Stimulated activated memory B cell treated with anti-CD40 and anti-IgM and Interleukin-4, amounts not matched to agents 10 μg/mL and 1 μg/mL and 100 μg/mL, for 72 hours (primary cell): ENCODE measurements around the gene COA5.
"Not testable (repeated sequence)": the region's sequence is repeated elsewhere in the genome, so short reads cannot be mapped to it uniquely, and the experiment has no call there.

ENCODE experiments used
- ATAC-seq: fragments of 150-1000 bp; cut with Tn5 transposase; 2 replicates; pipeline ENCODE4 v1.10.0; 2021
- H3K27ac Mint-ChIP-seq: one replicate; pipeline ENCODE4 v1.8.0; 2022; ENCODE audit warnings: mild to moderate bottlenecking, mixed read lengths
- H3K27me3 Mint-ChIP-seq: one replicate; pipeline ENCODE4 v1.8.0; 2022; ENCODE audit warnings: mixed read lengths
- H3K36me3 Mint-ChIP-seq: one replicate; pipeline ENCODE4 v1.8.0; 2022; ENCODE audit warnings: mixed read lengths
- H3K4me1 Mint-ChIP-seq: one replicate; pipeline ENCODE4 v1.8.0; 2022; ENCODE audit warnings: mixed read lengths
- H3K4me3 Mint-ChIP-seq: one replicate; pipeline ENCODE4 v1.8.0; 2022; ENCODE audit warnings: mild to moderate bottlenecking, moderate library complexity, mixed read lengths
- H3K9me3 Mint-ChIP-seq: one replicate; pipeline ENCODE4 v1.8.0; 2022; ENCODE audit warnings: mixed read lengths

COA5 gene

GRCh38 chr2:98617149-98617548 lies 8.8 kb upstream of the COA5 start:
- peaks cover 42% of the 10 kb centered on the region for H3K36me3 Mint-ChIP-seq
- no peak overlapping the region for H3K4me3 Mint-ChIP-seq
- peaks cover 26% of the 10 kb centered on the region for H3K4me1 Mint-ChIP-seq
- H3K27ac Mint-ChIP-seq: no peak overlapping the region
- no peaks in the 10 kb centered on the region for H3K27me3 Mint-ChIP-seq
- ATAC-seq: no peak
- H3K9me3 Mint-ChIP-seq: no peaks in the 10 kb centered on the region

GRCh38 chr2:98615481-98615880 lies 7.2 kb upstream of the COA5 start:
- ATAC-seq: no peak
- peak overlapping the region; percentile 14 for H3K27ac Mint-ChIP-seq
- H3K4me3 Mint-ChIP-seq: no peak overlapping the region
- H3K9me3 Mint-ChIP-seq: no peaks in the 10 kb centered on the region
- peaks cover 35% of the 10 kb centered on the region for H3K4me1 Mint-ChIP-seq
- H3K27me3 Mint-ChIP-seq: no peaks in the 10 kb centered on the region
- H3K36me3 Mint-ChIP-seq: peaks cover 42% of the 10 kb centered on the region

- Mint-ChIP-seq H3K4me3 (no peak overlapping the region), H3K4me1 (peaks cover 43% of the 10 kb centered on the region), H3K27me3 (no peaks in the 10 kb centered on the region), H3K27ac (no peak overlapping the region), H3K9me3 (no peaks in the 10 kb centered on the region), H3K36me3 (peaks cover 42% of the 10 kb centered on the region)
- ATAC-seq: no peak
These were observed 5.9 kb upstream of the COA5 start for GRCh38 chr2:98614024-98614739.

GRCh38 chr2:98608962-98609604 lies 771 bp upstream of the COA5 start:
- peak; percentile 17 for ATAC-seq
- H3K27me3 Mint-ChIP-seq: no peaks in the 10 kb centered on the region
- H3K9me3 Mint-ChIP-seq: no peaks in the 10 kb centered on the region
- H3K36me3 Mint-ChIP-seq: peaks cover 11% of the 10 kb centered on the region
- peaks cover 55% of the 10 kb centered on the region for H3K4me1 Mint-ChIP-seq
- H3K27ac Mint-ChIP-seq: peak overlapping the region; percentile 97
- peak overlapping the region; percentile 84 for H3K4me3 Mint-ChIP-seq

- peaks cover 8% of the 10 kb centered on the region for H3K36me3 Mint-ChIP-seq
These were observed 584 bp downstream of the COA5 start for GRCh38 chr2:98607741-98608115.

GRCh38 chr2:98607104-98607503 lies 1.2 kb downstream of the COA5 start:
- Mint-ChIP-seq H3K4me3 (peak overlapping the region; percentile 84), H3K27me3 (no peaks in the 10 kb centered on the region), H3K4me1 (peaks cover 44% of the 10 kb centered on the region), H3K9me3 (no peaks in the 10 kb centered on the region), H3K36me3 (peaks cover 8% of the 10 kb centered on the region), H3K27ac (peak overlapping the region; percentile 97)
- ATAC-seq: no peak

More at GRCh38 chr2:98607741-98608115, 584 bp downstream of the COA5 start:
- Mint-ChIP-seq H3K27me3 (no peaks in the 10 kb centered on the region), H3K4me3 (peak overlapping the region; percentile 84), H3K27ac (peak overlapping the region; percentile 97), H3K9me3 (no peaks in the 10 kb centered on the region), H3K4me1 (peaks cover 44% of the 10 kb centered on the region)
- no peak for ATAC-seq

GRCh38 chr2:98606431-98606830 lies 1.9 kb downstream of the COA5 start:
- peaks cover 44% of the 10 kb centered on the region for H3K4me1 Mint-ChIP-seq
- peak overlapping the region; percentile 97 for H3K27ac Mint-ChIP-seq
- ATAC-seq: no peak
- peaks cover 8% of the 10 kb centered on the region for H3K36me3 Mint-ChIP-seq
- H3K9me3 Mint-ChIP-seq: no peaks in the 10 kb centered on the region
- no peaks in the 10 kb centered on the region for H3K27me3 Mint-ChIP-seq
- no peak overlapping the region for H3K4me3 Mint-ChIP-seq

- H3K9me3 Mint-ChIP-seq: no peaks in the 10 kb centered on the region
- H3K27ac Mint-ChIP-seq: peak overlapping the region; percentile 41
- H3K27me3 Mint-ChIP-seq: no peaks in the 10 kb centered on the region
- H3K4me1 Mint-ChIP-seq: peaks cover 33% of the 10 kb centered on the region
- no peak for ATAC-seq
- H3K36me3 Mint-ChIP-seq: peaks cover 8% of the 10 kb centered on the region
- H3K4me3 Mint-ChIP-seq: no peak overlapping the region
These were observed 3.2 kb downstream of the COA5 start for GRCh38 chr2:98605076-98605475.

GRCh38 chr2:98604547-98604946 lies 3.8 kb downstream of the COA5 start:
- Mint-ChIP-seq H3K27ac (peak overlapping the region; percentile 41), H3K36me3 (peaks cover 8% of the 10 kb centered on the region), H3K4me3 (no peak overlapping the region)

GRCh38 chr2:98601532-98602132 lies 6.7 kb downstream of the COA5 start:
- Mint-ChIP-seq H3K4me3 (no peak overlapping the region), H3K36me3 (peaks cover 25% of the 10 kb centered on the region), H3K27me3 (no peaks in the 10 kb centered on the region), H3K27ac (no peak overlapping the region), H3K4me1 (peaks cover 14% of the 10 kb centered on the region), H3K9me3 (no peaks in the 10 kb centered on the region)
- peak; percentile 60 for ATAC-seq

More at GRCh38 chr2:98604547-98604946, 3.8 kb downstream of the COA5 start:
- Mint-ChIP-seq H3K9me3 (no peaks in the 10 kb centered on the region), H3K27me3 (no peaks in the 10 kb centered on the region), H3K4me1 (peaks cover 31% of the 10 kb centered on the region)
- ATAC-seq: no peak

GRCh38 chr2:98598781-98599428 lies 9.4 kb downstream of the COA5 start:
- peaks cover 35% of the 10 kb centered on the region for H3K36me3 Mint-ChIP-seq
- peaks cover 2% of the 10 kb centered on the region for H3K9me3 Mint-ChIP-seq
- H3K27me3 Mint-ChIP-seq: no peaks in the 10 kb centered on the region
- ATAC-seq: no peak
- H3K4me3 Mint-ChIP-seq: no peak overlapping the region
- no peak overlapping the region for H3K27ac Mint-ChIP-seq
- H3K4me1 Mint-ChIP-seq: no peaks in the 10 kb centered on the region

GRCh38 chr2:98594665-98595064 lies 13.6 kb downstream of the COA5 start:
- H3K36me3 Mint-ChIP-seq: peaks cover 53% of the 10 kb centered on the region
- not testable (repeated sequence) for H3K4me3 Mint-ChIP-seq, H3K27ac Mint-ChIP-seq, H3K9me3 Mint-ChIP-seq, ATAC-seq, H3K4me1 Mint-ChIP-seq, H3K27me3 Mint-ChIP-seq

GRCh38 chr2:98592565-98592964 lies 15.7 kb downstream of the COA5 start:
- Mint-ChIP-seq H3K9me3 (peaks cover 3% of the 10 kb centered on the region), H3K27ac (no peak overlapping the region), H3K27me3 (no peaks in the 10 kb centered on the region), H3K4me1 (no peaks in the 10 kb centered on the region), H3K36me3 (peaks cover 46% of the 10 kb centered on the region), H3K4me3 (no peak overlapping the region)
- ATAC-seq: no peak

- H3K4me3 Mint-ChIP-seq: no peak overlapping the region
- no peak for ATAC-seq
- H3K27ac Mint-ChIP-seq: no peak overlapping the region
- peaks cover 3% of the 10 kb centered on the region for H3K9me3 Mint-ChIP-seq
- no peaks in the 10 kb centered on the region for H3K27me3 Mint-ChIP-seq
- H3K36me3 Mint-ChIP-seq: peaks cover 41% of the 10 kb centered on the region
- no peaks in the 10 kb centered on the region for H3K4me1 Mint-ChIP-seq
These were observed 18.8 kb downstream of the COA5 start for GRCh38 chr2:98589489-98589888.

GRCh38 chr2:98588880-98589431 lies 19.4 kb downstream of the COA5 start:
- no peak for ATAC-seq
- H3K27me3 Mint-ChIP-seq: no peaks in the 10 kb centered on the region
- H3K9me3 Mint-ChIP-seq: peaks cover 1% of the 10 kb centered on the region
- peaks cover 38% of the 10 kb centered on the region for H3K36me3 Mint-ChIP-seq
- no peak overlapping the region for H3K27ac Mint-ChIP-seq
- no peak overlapping the region for H3K4me3 Mint-ChIP-seq
- H3K4me1 Mint-ChIP-seq: no peaks in the 10 kb centered on the region
